ENCODE measurements around the gene VAMP7. TPM values are rescaled to one million over a fixed set of nuclear protein-coding genes. Genes with fewer than 3 reads are reported as not detected.
"Not testable (repeated sequence)": the region's sequence is repeated elsewhere in the genome, so short reads cannot be mapped to it uniquely, and the experiment has no call there.

Gene VAMP7
- total RNA-seq, 2 experiments from 2014 or later = 31.5 to 35.9 TPM

GRCh38 chrX:155949098-155949497, 68.0 kb downstream of the VAMP7 start:
- no peak overlapping the region for H3K27ac Mint-ChIP-seq
- H3K36me3 Mint-ChIP-seq (ENCODE audit: low read depth) = peaks cover 4% of the 10 kb centered on the region
- no peaks in the 10 kb centered on the region for H3K27me3 Mint-ChIP-seq
- peaks cover 3% of the 10 kb centered on the region for H3K9me3 Mint-ChIP-seq
- ChIA-PET POLR2A (no interaction called here), CTCF (no interaction called here)
- H3K4me1 Mint-ChIP-seq = no peaks in the 10 kb centered on the region
- no peak for DNase-seq
- no peak overlapping the region for H3K4me3 Mint-ChIP-seq

GRCh38 chrX:155951237-155951789, 70.2 kb downstream of the VAMP7 start:
- Mint-ChIP-seq H3K4me3 (no peak overlapping the region), H3K36me3 (ENCODE audit: low read depth) (no peaks in the 10 kb centered on the region), H3K4me1 (no peaks in the 10 kb centered on the region), H3K27me3 (no peaks in the 10 kb centered on the region), H3K27ac (no peak overlapping the region), H3K9me3 (peaks cover 2% of the 10 kb centered on the region)
- DNase-seq = no peak
- ChIA-PET POLR2A (no interaction called here), CTCF (no interaction called here)

GRCh38 chrX:155953055-155953454, 71.9 kb downstream of the VAMP7 start:
- Mint-ChIP-seq H3K4me1 (no peaks in the 10 kb centered on the region), H3K4me3 (no peak overlapping the region), H3K36me3 (ENCODE audit: low read depth) (no peaks in the 10 kb centered on the region), H3K9me3 (peaks cover 2% of the 10 kb centered on the region), H3K27me3 (no peaks in the 10 kb centered on the region), H3K27ac (no peak overlapping the region)
- ChIA-PET CTCF (no interaction called here), POLR2A (no interaction called here)
- DNase-seq = no peak

- ChIA-PET CTCF (no interaction called here), POLR2A (no interaction called here)
- peaks cover 2% of the 10 kb centered on the region for H3K9me3 Mint-ChIP-seq
- no peaks in the 10 kb centered on the region for H3K36me3 Mint-ChIP-seq (ENCODE audit: low read depth)
- H3K27me3 Mint-ChIP-seq = no peaks in the 10 kb centered on the region
- H3K27ac Mint-ChIP-seq = no peak overlapping the region
- DNase-seq = no peak
- no peaks in the 10 kb centered on the region for H3K4me1 Mint-ChIP-seq
- no peak overlapping the region for H3K4me3 Mint-ChIP-seq
Observed at GRCh38 chrX:155954793-155955192, 73.6 kb downstream of the VAMP7 start.

- CTCF ChIA-PET = no interaction called here
- POLR2A ChIA-PET = no interaction called here
- Mint-ChIP-seq H3K9me3 (peaks cover 2% of the 10 kb centered on the region), H3K27me3 (no peaks in the 10 kb centered on the region), H3K4me3 (no peak overlapping the region), H3K4me1 (no peaks in the 10 kb centered on the region), H3K27ac (no peak overlapping the region), H3K36me3 (ENCODE audit: low read depth) (no peaks in the 10 kb centered on the region)
- DNase-seq = no peak
Observed at GRCh38 chrX:155956099-155956498, 75.0 kb downstream of the VAMP7 start.

GRCh38 chrX:155956649-155957048, 75.5 kb downstream of the VAMP7 start:
- no peak for DNase-seq
- H3K27ac Mint-ChIP-seq = no peak overlapping the region
- ChIA-PET POLR2A (no interaction called here), CTCF (no interaction called here)
- no peak overlapping the region for H3K4me3 Mint-ChIP-seq
- peaks cover under 1% of the 10 kb centered on the region for H3K27me3 Mint-ChIP-seq
- no peaks in the 10 kb centered on the region for H3K36me3 Mint-ChIP-seq (ENCODE audit: low read depth)
- H3K9me3 Mint-ChIP-seq = peaks cover 2% of the 10 kb centered on the region
- no peaks in the 10 kb centered on the region for H3K4me1 Mint-ChIP-seq

GRCh38 chrX:155957843-155958242, 76.7 kb downstream of the VAMP7 start:
- Mint-ChIP-seq H3K9me3 (peaks cover 2% of the 10 kb centered on the region), H3K27ac (no peak overlapping the region), H3K4me3 (no peak overlapping the region), H3K4me1 (no peaks in the 10 kb centered on the region), H3K27me3 (peaks cover 3% of the 10 kb centered on the region), H3K36me3 (ENCODE audit: low read depth) (no peaks in the 10 kb centered on the region)
- ChIA-PET CTCF (no interaction called here), POLR2A (no interaction called here)
- DNase-seq = no peak

- DNase-seq = no peak
- H3K4me3 Mint-ChIP-seq = no peak overlapping the region
- peaks cover 7% of the 10 kb centered on the region for H3K9me3 Mint-ChIP-seq
- no peak overlapping the region for H3K27ac Mint-ChIP-seq
- POLR2A ChIA-PET = no interaction called here
- H3K27me3 Mint-ChIP-seq = peaks cover 3% of the 10 kb centered on the region
- no peaks in the 10 kb centered on the region for H3K4me1 Mint-ChIP-seq
- CTCF ChIA-PET = no interaction called here
- H3K36me3 Mint-ChIP-seq (ENCODE audit: low read depth) = no peaks in the 10 kb centered on the region
Observed at GRCh38 chrX:155959018-155959587, 78.0 kb downstream of the VAMP7 start.

- Mint-ChIP-seq H3K27me3 (peaks cover 7% of the 10 kb centered on the region), H3K36me3 (ENCODE audit: low read depth) (no peaks in the 10 kb centered on the region), H3K4me3 (no peak overlapping the region), H3K27ac (no peak overlapping the region), H3K9me3 (peaks cover 8% of the 10 kb centered on the region), H3K4me1 (peaks cover 10% of the 10 kb centered on the region)
- CTCF ChIA-PET = no interaction called here
- no peak for DNase-seq
- POLR2A ChIA-PET = no interaction called here
Observed at GRCh38 chrX:155962906-155963305, 81.8 kb downstream of the VAMP7 start.

- Mint-ChIP-seq H3K4me1 (peaks cover 22% of the 10 kb centered on the region), H3K4me3 (no peak overlapping the region), H3K36me3 (ENCODE audit: low read depth) (peaks cover 5% of the 10 kb centered on the region), H3K27ac (no peak overlapping the region), H3K9me3 (peaks cover 27% of the 10 kb centered on the region), H3K27me3 (peaks cover 5% of the 10 kb centered on the region)
- peak; percentile 60 for DNase-seq
- POLR2A ChIA-PET = no interaction called here
- CTCF ChIA-PET = no interaction called here
Observed at GRCh38 chrX:155966876-155967275, 85.7 kb downstream of the VAMP7 start.

GRCh38 chrX:155967653-155968325, 86.6 kb downstream of the VAMP7 start:
- Mint-ChIP-seq H3K36me3 (ENCODE audit: low read depth) (peaks cover 5% of the 10 kb centered on the region), H3K27me3 (peaks cover 5% of the 10 kb centered on the region), H3K9me3 (peaks cover 27% of the 10 kb centered on the region), H3K27ac (no peak overlapping the region), H3K4me1 (peaks cover 22% of the 10 kb centered on the region), H3K4me3 (no peak overlapping the region)
- DNase-seq = no peak
- CTCF ChIA-PET = no interaction called here
- POLR2A ChIA-PET = no interaction called here

- DNase-seq = no peak
- Mint-ChIP-seq H3K4me3 (no peak overlapping the region), H3K4me1 (peaks cover 22% of the 10 kb centered on the region), H3K27me3 (peaks cover 5% of the 10 kb centered on the region), H3K27ac (no peak overlapping the region), H3K9me3 (peaks cover 27% of the 10 kb centered on the region), H3K36me3 (ENCODE audit: low read depth) (peaks cover 5% of the 10 kb centered on the region)
- POLR2A ChIA-PET = no interaction called here
- CTCF ChIA-PET = no interaction called here
Observed at GRCh38 chrX:155968326-155968661, 87.1 kb downstream of the VAMP7 start.

GRCh38 chrX:155968791-155969190, 87.6 kb downstream of the VAMP7 start:
- Mint-ChIP-seq H3K27ac (no peak overlapping the region), H3K27me3 (peaks cover 5% of the 10 kb centered on the region), H3K9me3 (peaks cover 26% of the 10 kb centered on the region), H3K36me3 (ENCODE audit: low read depth) (peaks cover 5% of the 10 kb centered on the region), H3K4me1 (peaks cover 22% of the 10 kb centered on the region), H3K4me3 (no peak overlapping the region)
- CTCF ChIA-PET = no interaction called here
- DNase-seq = no peak
- POLR2A ChIA-PET = no interaction called here

GRCh38 chrX:155971658-155972057, 90.5 kb downstream of the VAMP7 start:
- peaks cover 22% of the 10 kb centered on the region for H3K4me1 Mint-ChIP-seq
- peak overlapping the region; percentile 28 for H3K27ac Mint-ChIP-seq
- H3K27me3 Mint-ChIP-seq; DNase-seq; H3K4me3 Mint-ChIP-seq; H3K36me3 Mint-ChIP-seq (ENCODE audit: low read depth); CTCF ChIA-PET; POLR2A ChIA-PET: not testable (repeated sequence)
- peaks cover 20% of the 10 kb centered on the region for H3K9me3 Mint-ChIP-seq
